Measurements from ENCODE around the gene EDIL3.

The EDIL3 gene

GRCh38 chr5:83942155-83942554, 442.5 kb downstream of the EDIL3 start:
- DNase-seq, result no peak

GRCh38 chr5:83937837-83938236, 446.8 kb downstream of the EDIL3 start:
- no peak for DNase-seq

- DNase-seq, result no peak
Observed at GRCh38 chr5:83931969-83932368, 452.7 kb downstream of the EDIL3 start.

GRCh38 chr5:83927140-83927733, 457.4 kb downstream of the EDIL3 start:
- DNase-seq, result no peak

- DNase-seq, result no peak
Observed at GRCh38 chr5:83925955-83926337, 458.7 kb downstream of the EDIL3 start.

- DNase-seq, result no peak
Observed at GRCh38 chr5:83925321-83925954, 459.2 kb downstream of the EDIL3 start.

GRCh38 chr5:83924891-83925290, 459.8 kb downstream of the EDIL3 start:
- no peak for DNase-seq

- no peak for DNase-seq
Observed at GRCh38 chr5:83924171-83924570, 460.5 kb downstream of the EDIL3 start.

- DNase-seq, result no peak
Observed at GRCh38 chr5:83922699-83923098, 462.0 kb downstream of the EDIL3 start.

GRCh38 chr5:83921666-83922193, 462.9 kb downstream of the EDIL3 start:
- DNase-seq, result no peak

GRCh38 chr5:83919071-83920041, 465.3 kb downstream of the EDIL3 start:
- DNase-seq, result no peak

GRCh38 chr5:83917261-83917908, 467.3 kb downstream of the EDIL3 start:
- DNase-seq, result no peak

- no peak for DNase-seq
Observed at GRCh38 chr5:83914662-83915418, 469.8 kb downstream of the EDIL3 start.

GRCh38 chr5:83914199-83914598, 470.5 kb downstream of the EDIL3 start:
- no peak for DNase-seq

GRCh38 chr5:83913593-83913992, 471.1 kb downstream of the EDIL3 start:
- DNase-seq, result no peak

- no peak for DNase-seq
Observed at GRCh38 chr5:83911367-83911919, 473.2 kb downstream of the EDIL3 start.

GRCh38 chr5:83900306-83900705, 484.4 kb downstream of the EDIL3 start:
- DNase-seq, result no peak

GRCh38 chr5:83899326-83899970, 485.2 kb downstream of the EDIL3 start:
- DNase-seq, result no peak

- DNase-seq, result no peak
Observed at GRCh38 chr5:83895860-83896259, 488.8 kb downstream of the EDIL3 start.

- no peak for DNase-seq
Observed at GRCh38 chr5:83891261-83891660, 493.4 kb downstream of the EDIL3 start.

Measured in DMS 273 treated with DMSO at 0.1 percent for 48 hours (cell line).